GM12878 (cell line): Measurements from ENCODE around the gene KPTN. TPM values are rescaled to one million over a fixed set of nuclear protein-coding genes. Genes with fewer than 3 reads are reported as not detected.

Experiments
- CHD1 ChIP-seq: IDR thresholded peaks from 2 replicates; pipeline ENCODE4 v1.6.1; 2012; ENCODE audit warnings: low read depth, low read length, improper control_type of control experiment
- EGR1 ChIP-seq, 2 experiments: IDR thresholded peaks; 1 replicate in 1 of 2; 2 replicates in 1 of 2; pipeline ENCODE4 v1.6.1; 2011 to 2012; ENCODE audit warnings: low read depth in 2 of 2, low read length in 2 of 2, borderline replicate concordance in 1 of 2, mild to moderate bottlenecking in 1 of 2, moderate library complexity in 1 of 2
- HDAC6 ChIP-seq: fragments of 200-600 bp; sonication (generic); IDR thresholded peaks from one replicate; pipeline ENCODE4 v1.8.0; 2017; ENCODE audit warnings: antibody characterized with exemption; ENCODE audit not compliant: unreplicated experiment
- KLF5 ChIP-seq: fragments of 450-650 bp; IDR thresholded peaks from 2 replicates; pipeline ENCODE4 v1.6.1; 2014; ENCODE audit warnings: mild to moderate bottlenecking; ENCODE audit not compliant: partially characterized antibody
- MEF2A ChIP-seq: IDR thresholded peaks from 2 replicates; pipeline ENCODE4 v1.6.1; 2011; ENCODE audit warnings: low read depth, mild to moderate bottlenecking, low read length, moderate library complexity; ENCODE audit not compliant: insufficient read depth
- NR2F1 ChIP-seq: fragments of 450-650 bp; conservative IDR thresholded peaks from 2 replicates; pipeline ENCODE4 v1.6.1; 2017; ENCODE audit warnings: mild to moderate bottlenecking
- NRF1 ChIP-seq: conservative IDR thresholded peaks from 2 replicates; pipeline ENCODE4 v1.6.1; 2011; ENCODE audit warnings: mild to moderate bottlenecking, low read depth, low read length, improper control_type of control experiment
- POLR2AphosphoS2 ChIP-seq: IDR thresholded peaks from 2 replicates; pipeline ENCODE4 v1.6.1; 2011; ENCODE audit warnings: low read depth, mild to moderate bottlenecking, low read length, improper control_type of control experiment, moderate library complexity
- POU2F2 ChIP-seq: IDR thresholded peaks from 3 replicates; pipeline ENCODE4 v1.6.1; 2011; ENCODE audit warnings: low read depth, mild to moderate bottlenecking, low read length, borderline replicate concordance
- RB1 ChIP-seq: fragments of 450-650 bp; formaldehyde crosslinking; IDR thresholded peaks from 2 replicates; pipeline ENCODE4 v1.6.1; 2017; ENCODE audit warnings: mild to moderate bottlenecking, borderline replicate concordance
- TAF1 ChIP-seq: IDR thresholded peaks from 2 replicates; pipeline ENCODE4 v1.6.1; 2011; ENCODE audit warnings: mild to moderate bottlenecking, low read depth, low read length, borderline replicate concordance
- ZNF687 ChIP-seq: fragments of 450-650 bp; IDR thresholded peaks from 2 replicates; pipeline ENCODE4 v1.6.1; 2017; ENCODE audit warnings: mild to moderate bottlenecking, moderate library complexity
- polyA plus RNA-seq, 11 experiments: library from polyadenylated mRNA; depleted of rRNA in 4 of 11; unstranded in 6 of 11; stranded (reverse) in 5 of 11; fragments of >200 nt; fragmentation: Nextera tagmentation in 4 of 11; fragmentation: Illumina TruSeq in 1 of 11; extraction: Ambion mirVana in 4 of 11; extraction: Trizol in 1 of 11; gene quantifications; 1 replicate in 1 of 11; 2 replicates in 10 of 11; pipeline versions ENCODE4 v1.2.1 to v1.2.3, GENCODE V29; 2011 to 2016; ENCODE audit warnings: inconsistent platforms in 2 of 11, missing spikeins in 2 of 11, low read depth in 1 of 11
- total RNA-seq, 4 experiments: library from RNA; depleted of rRNA in 3 of 4; stranded (reverse); fragments of >200 nt in 3 of 4; fragmentation: Illumina TruSeq in 1 of 4; extraction: Trizol in 1 of 4; gene quantifications; 2 replicates each; pipeline versions ENCODE4 v1.2.1 to v1.2.3, GENCODE V29; 2013 to 2021
- TF ChIP-seq, protein P1 (sequence below): fragments of 450-650 bp; IDR thresholded peaks from 2 replicates; pipeline ENCODE4 v1.6.1; 2016; ENCODE audit warnings: mild to moderate bottlenecking, moderate library complexity, borderline replicate concordance

The KPTN gene
- total and polyA plus RNA-seq, 10 of the 15 experiments (the other 5 are each of a cell fraction or from before 2014, with no cell fraction given): 0.60 to 10.1 (median 6.0) TPM

GRCh38 chr19:47483800-47484690 lies at the start of gene KPTN (continued):
- TF ChIP-seq MEF2A (0 out of 2 replicates have a peak, but pooled peaks have one; percentile 17), NRF1 (0 out of 2 replicates have a peak, but pooled peaks have one; percentile 3), POU2F2 (peak; percentile 52; the same call in 2 of the 3 replicates), NR2F1 (peak; percentile 14; the same call in 1 of the 2 replicates), TAF1 (peak; percentile 90; the same call in 1 of the 2 replicates), POLR2AphosphoS2 (no peak), RB1 (peak; percentile 63), HDAC6 (no peak), ZNF687 (peak; percentile 24; the same call in 1 of the 2 replicates), CHD1 (0 out of 2 replicates have a peak, but pooled peaks have one; percentile 68), EGR1 (IDR thresholded peaks at IDR 0.05; ENCODE audit: borderline replicate concordance in 1 of 2, low read depth in 2 of 2, low read length in 2 of 2) (no peak), KLF5 (peak; percentile 70)
- TF ChIP-seq, protein P1, sequence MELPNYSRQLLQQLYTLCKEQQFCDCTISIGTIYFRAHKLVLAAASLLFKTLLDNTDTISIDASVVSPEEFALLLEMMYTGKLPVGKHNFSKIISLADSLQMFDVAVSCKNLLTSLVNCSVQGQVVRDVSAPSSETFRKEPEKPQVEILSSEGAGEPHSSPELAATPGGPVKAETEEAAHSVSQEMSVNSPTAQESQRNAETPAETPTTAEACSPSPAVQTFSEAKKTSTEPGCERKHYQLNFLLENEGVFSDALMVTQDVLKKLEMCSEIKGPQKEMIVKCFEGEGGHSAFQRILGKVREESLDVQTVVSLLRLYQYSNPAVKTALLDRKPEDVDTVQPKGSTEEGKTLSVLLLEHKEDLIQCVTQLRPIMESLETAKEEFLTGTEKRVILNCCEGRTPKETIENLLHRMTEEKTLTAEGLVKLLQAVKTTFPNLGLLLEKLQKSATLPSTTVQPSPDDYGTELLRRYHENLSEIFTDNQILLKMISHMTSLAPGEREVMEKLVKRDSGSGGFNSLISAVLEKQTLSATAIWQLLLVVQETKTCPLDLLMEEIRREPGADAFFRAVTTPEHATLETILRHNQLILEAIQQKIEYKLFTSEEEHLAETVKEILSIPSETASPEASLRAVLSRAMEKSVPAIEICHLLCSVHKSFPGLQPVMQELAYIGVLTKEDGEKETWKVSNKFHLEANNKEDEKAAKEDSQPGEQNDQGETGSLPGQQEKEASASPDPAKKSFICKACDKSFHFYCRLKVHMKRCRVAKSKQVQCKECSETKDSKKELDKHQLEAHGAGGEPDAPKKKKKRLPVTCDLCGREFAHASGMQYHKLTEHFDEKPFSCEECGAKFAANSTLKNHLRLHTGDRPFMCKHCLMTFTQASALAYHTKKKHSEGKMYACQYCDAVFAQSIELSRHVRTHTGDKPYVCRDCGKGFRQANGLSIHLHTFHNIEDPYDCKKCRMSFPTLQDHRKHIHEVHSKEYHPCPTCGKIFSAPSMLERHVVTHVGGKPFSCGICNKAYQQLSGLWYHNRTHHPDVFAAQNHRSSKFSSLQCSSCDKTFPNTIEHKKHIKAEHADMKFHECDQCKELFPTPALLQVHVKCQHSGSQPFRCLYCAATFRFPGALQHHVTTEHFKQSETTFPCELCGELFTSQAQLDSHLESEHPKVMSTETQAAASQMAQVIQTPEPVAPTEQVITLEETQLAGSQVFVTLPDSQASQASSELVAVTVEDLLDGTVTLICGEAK: peak; percentile 44; the same call in 1 of the 2 replicates
- TF ChIP-seq, all 136 proteins: peak for 54
